GM23248 (cell line): ENCODE data around the gene EFR3B.

Source experiments
- EZH2 ChIP-seq: fragments of 200-600 bp; sonication (generic); IDR thresholded peaks from 2 replicates; pipeline ENCODE4 v1.6.1; 2018; ENCODE audit warnings: antibody characterized with exemption, mild to moderate bottlenecking; ENCODE audit not compliant: insufficient read depth, poor library complexity, severe bottlenecking
- EZH2phosphoT487 ChIP-seq: fragments of 200-600 bp; sonication (generic); IDR thresholded peaks from 2 replicates; pipeline ENCODE4 v1.6.1; 2018; ENCODE audit warnings: antibody characterized with exemption, moderate library complexity, mild to moderate bottlenecking, low read depth; ENCODE audit not compliant: insufficient read depth

DNA sequence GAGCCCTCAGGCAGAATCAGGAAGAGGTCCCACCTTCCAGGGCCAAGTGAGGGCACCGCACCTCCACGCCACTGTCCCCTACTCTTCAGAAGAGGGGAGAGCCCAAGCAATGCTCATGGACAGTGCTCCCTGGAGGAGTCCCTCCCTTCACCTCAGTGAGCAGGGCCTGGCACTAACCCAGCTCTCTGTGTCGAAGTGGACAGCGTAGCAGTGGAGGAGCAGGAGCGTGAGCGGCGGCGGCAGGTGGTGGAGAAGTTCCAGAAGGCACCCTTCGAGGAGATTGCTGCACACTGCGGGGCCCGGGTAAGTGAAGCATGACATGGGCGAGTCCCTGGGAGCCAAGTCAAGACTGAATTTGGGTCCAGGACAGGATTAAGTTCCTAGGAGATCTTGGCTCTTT, 109.8 kb downstream of the EFR3B start:
- TF ChIP-seq EZH2 (no peak), EZH2phosphoT487 (no peak)
